ENCODE data around the gene MYL10. TPM values are rescaled to one million over a fixed set of nuclear protein-coding genes. Genes with fewer than 3 reads are reported as not detected.

The MYL10 gene
- total RNA-seq, 4 donors from 2014 or later = 6.3 TPM; not detected in 3

DNA sequence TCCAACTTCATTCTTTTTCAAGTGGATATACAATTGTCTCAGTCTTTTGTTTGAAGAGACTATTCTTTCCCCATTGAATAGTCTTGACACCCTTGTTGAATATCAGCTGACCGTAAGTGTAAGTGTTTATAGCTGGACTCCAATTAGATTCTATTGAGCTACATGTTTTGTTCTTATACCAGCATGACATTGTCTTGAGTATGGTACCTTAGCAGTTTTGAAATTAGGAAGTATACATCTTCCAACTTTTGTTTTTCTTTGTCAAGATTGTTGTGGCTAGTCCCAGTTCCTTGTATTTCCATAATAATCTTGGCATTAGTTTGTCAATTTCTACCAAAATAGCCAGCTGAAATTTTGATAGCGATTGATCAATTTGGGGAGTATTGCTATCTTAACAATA is 56.9 kb downstream of the MYL10 start:
- no peaks in the 10 kb centered on the region for H3K4me1 ChIP-seq
- no peaks in the 10 kb centered on the region for H3K36me3 ChIP-seq
- no peaks in the 10 kb centered on the region for H3K9me3 ChIP-seq
- intact Hi-C loops (cut with DNase I; ENCODE audit: low total_unique reads) = loop anchor here (10.0 kb wide), 1 partner anchor 233 kb away; no protein-coding TSS in a partner anchor
- no peak for DNase-seq
- no peak for ATAC-seq
- H3K4me3 ChIP-seq = no peak overlapping the region
- no peak overlapping the region for H3K27ac ChIP-seq
- peaks cover 0 to 12% (median 2%) of the 10 kb centered on the region in 3 donors for H3K27me3 ChIP-seq
- in situ Hi-C loops (cut with MboI; ENCODE audit: low sequenced_read_pairs in 4 of 4) = no loop called here
- TF ChIP-seq, protein P1, sequence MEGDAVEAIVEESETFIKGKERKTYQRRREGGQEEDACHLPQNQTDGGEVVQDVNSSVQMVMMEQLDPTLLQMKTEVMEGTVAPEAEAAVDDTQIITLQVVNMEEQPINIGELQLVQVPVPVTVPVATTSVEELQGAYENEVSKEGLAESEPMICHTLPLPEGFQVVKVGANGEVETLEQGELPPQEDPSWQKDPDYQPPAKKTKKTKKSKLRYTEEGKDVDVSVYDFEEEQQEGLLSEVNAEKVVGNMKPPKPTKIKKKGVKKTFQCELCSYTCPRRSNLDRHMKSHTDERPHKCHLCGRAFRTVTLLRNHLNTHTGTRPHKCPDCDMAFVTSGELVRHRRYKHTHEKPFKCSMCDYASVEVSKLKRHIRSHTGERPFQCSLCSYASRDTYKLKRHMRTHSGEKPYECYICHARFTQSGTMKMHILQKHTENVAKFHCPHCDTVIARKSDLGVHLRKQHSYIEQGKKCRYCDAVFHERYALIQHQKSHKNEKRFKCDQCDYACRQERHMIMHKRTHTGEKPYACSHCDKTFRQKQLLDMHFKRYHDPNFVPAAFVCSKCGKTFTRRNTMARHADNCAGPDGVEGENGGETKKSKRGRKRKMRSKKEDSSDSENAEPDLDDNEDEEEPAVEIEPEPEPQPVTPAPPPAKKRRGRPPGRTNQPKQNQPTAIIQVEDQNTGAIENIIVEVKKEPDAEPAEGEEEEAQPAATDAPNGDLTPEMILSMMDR (IDR thresholded peaks at IDR 0.05 in 4 of 5, conservative IDR thresholded peaks at IDR 0.05 in 1 of 5) = no peak
- no peak for TF ChIP-seq POLR2A (IDR thresholded peaks at IDR 0.05)

DNA sequence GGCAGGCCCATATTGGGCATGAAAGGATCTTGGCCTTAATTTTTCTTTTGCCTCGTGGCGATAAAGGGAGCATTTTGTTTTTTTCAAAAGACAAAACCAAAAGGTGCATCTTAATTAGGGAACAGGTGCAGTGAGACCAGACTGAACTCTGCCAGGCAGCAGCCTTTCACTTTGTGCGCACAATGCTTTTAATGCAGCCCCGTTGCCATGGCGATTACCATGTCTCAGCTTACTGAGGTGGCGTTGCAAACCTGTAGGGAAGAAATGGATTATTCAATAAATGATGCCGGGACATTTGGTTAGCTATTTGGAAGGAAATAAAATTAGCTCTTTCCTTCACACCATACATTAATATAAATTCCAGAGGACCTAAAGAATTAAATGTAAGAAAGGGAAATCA is 61.9 kb downstream of the MYL10 start:
- H3K9me3 ChIP-seq = no peaks in the 10 kb centered on the region
- in situ Hi-C loops (cut with MboI; ENCODE audit: low sequenced_read_pairs in 4 of 4) = no loop called here
- TF ChIP-seq, protein P1 (IDR thresholded peaks at IDR 0.05 in 4 of 5, conservative IDR thresholded peaks at IDR 0.05 in 1 of 5) = no peak
- TF ChIP-seq POLR2A (IDR thresholded peaks at IDR 0.05) = no peak
- peaks cover 0 to 4% of the 10 kb centered on the region in 2 donors for H3K4me1 ChIP-seq
- DNase-seq (no peak), ATAC-seq (no peak)
- no peak overlapping the region for H3K4me3 ChIP-seq
- H3K36me3 ChIP-seq = no peaks in the 10 kb centered on the region
- H3K27me3 ChIP-seq = peaks cover 0 to 12% (median 2%) of the 10 kb centered on the region in 3 donors
- intact Hi-C loops (cut with DNase I; ENCODE audit: low total_unique reads) = no loop called here
- H3K27ac ChIP-seq = no peak overlapping the region

DNA sequence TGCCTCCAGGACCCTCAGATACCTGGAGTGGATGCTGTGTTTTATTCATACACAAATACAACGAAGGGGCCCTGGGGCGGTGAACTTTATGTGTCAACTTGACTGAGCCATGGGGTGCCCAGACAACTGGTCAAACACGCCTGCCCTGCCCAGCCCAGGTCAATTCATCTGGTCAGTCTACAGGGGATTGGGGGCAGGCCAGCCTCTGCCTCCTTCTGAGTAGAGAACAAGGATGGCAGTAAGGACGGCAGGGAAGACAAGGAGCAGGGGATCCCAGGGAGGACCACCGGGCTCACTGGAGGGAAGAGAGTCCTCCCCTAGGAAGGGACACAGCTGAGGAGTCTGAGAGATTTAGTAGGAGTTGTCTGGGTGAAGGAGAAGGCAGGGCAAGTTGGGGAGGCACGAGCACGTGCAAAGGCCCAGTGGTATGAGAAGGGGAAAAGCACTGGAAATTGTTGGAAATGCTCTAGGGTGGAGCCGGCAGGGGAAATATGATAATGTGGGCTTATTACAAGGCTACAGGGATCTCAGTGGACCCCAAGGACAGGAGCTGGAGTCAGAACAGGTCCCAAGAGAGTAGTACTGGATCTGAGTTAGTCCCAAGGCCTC is 63.4 kb downstream of the MYL10 start:
- TF ChIP-seq POLR2A (IDR thresholded peaks at IDR 0.05) = no peak
- TF ChIP-seq, protein P1 (IDR thresholded peaks at IDR 0.05 in 4 of 5, conservative IDR thresholded peaks at IDR 0.05 in 1 of 5) = no peak
- in situ Hi-C loops (cut with MboI; ENCODE audit: low sequenced_read_pairs in 4 of 4) (no loop called here), intact Hi-C loops (cut with DNase I; ENCODE audit: low total_unique reads) (no loop called here)
- Histone ChIP-seq H3K36me3 (no peaks in the 10 kb centered on the region), H3K27me3 (peaks cover 0 to 7% (median 2%) of the 10 kb centered on the region in 3 donors), H3K4me3 (no peak overlapping the region), H3K4me1 (peaks cover 0 to 4% of the 10 kb centered on the region in 2 donors), H3K9me3 (no peaks in the 10 kb centered on the region), H3K27ac (no peak overlapping the region)
- no peak for ATAC-seq
- DNase-seq = no peak

DNA sequence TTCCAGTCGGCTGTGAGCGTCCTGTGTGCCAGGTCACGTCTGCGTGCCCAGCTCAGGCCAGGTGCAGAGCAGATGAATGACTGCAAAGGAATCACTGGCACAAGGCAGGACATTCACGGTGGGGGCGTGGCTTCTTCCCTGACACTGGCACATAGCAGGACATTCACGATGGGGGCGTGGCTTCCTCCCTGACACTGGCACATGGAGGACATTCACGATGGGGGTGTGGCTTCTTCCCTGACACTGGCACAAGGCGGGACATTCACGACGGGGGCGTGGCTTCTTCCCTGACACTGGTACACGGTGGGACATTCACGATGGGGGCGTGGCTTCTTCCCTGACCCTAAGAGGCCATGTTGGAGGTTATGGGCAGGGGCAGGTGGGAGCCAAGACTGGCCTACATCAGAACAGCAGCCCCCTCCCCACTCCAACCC is 64.3 kb downstream of the MYL10 start:
- no peak for ATAC-seq
- intact Hi-C loops (cut with DNase I; ENCODE audit: low total_unique reads) = no loop called here
- DNase-seq = no peak
- Histone ChIP-seq H3K27ac (no peak overlapping the region), H3K27me3 (peaks cover 0 to 7% (median 2%) of the 10 kb centered on the region in 3 donors), H3K36me3 (no peaks in the 10 kb centered on the region), H3K4me1 (peaks cover 0 to 4% of the 10 kb centered on the region in 2 donors), H3K9me3 (no peaks in the 10 kb centered on the region), H3K4me3 (no peak overlapping the region)
- in situ Hi-C loops (cut with MboI; ENCODE audit: low sequenced_read_pairs in 4 of 4) = no loop called here
- TF ChIP-seq POLR2A (IDR thresholded peaks at IDR 0.05) = no peak
- TF ChIP-seq, protein P1 (IDR thresholded peaks at IDR 0.05 in 4 of 5, conservative IDR thresholded peaks at IDR 0.05 in 1 of 5) = no peak
